GM18867 (cell line): ENCODE results near the gene S100A16.
A peak's percentile ranks its signal among the peaks of the same experiment; 100 is the strongest.
"Not testable (repeated sequence)": the region's sequence is repeated elsewhere in the genome, so short reads cannot be mapped to it uniquely, and the experiment has no call there.

ENCODE experiments used
- ATAC-seq: cut with Tn5 transposase; IDR thresholded peaks from one replicate; pipeline ENCODE4 v1.9.1; 2021; ENCODE audit warnings: mild to moderate bottlenecking, moderate library complexity; ENCODE audit not compliant: unreplicated experiment

Gene S100A16

DNA sequence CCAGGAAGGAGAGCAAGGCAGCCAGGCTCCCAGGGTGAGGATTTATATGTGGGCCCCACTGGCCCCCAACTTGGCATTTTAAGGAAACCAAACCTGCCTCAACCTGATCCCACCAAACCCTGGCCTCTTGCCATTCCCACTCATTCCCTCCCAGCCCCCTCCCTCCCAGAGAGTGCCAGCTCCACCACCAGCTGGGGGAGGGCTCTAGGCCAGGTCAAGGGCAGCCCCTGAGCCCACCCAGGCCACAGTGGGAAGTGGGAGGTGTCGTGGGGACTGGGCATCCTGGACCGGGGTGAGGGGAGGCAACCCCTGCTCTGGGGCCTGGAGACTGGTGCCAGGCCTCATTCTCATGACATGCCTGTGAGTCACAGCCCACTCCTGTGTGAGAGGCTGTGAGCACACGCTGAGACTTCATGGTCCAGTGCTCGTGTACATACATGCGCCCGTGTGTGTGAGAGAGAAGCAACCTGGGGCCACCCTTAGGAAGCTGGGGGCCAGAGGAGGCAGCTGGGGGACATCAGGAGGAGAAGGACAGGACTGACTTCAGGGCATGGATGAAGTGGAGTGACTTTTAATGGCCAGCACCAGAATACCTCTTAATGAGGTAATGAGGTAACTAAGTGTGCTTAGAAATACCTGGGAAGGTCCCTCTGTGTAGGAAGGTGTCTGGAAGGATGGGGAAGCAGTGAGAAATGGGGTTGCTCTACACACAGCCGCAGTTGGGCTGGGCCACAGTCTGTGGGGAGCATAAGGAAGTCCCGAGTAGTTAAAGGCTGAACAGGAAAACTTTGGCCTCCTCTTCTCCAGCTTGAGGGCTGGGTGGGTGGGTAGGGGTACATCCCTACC lies 47.2 kb downstream of the S100A16 start, which contains the start of gene S100A2:
S100A2 (minus strand) TSS at position 316 of the 846 bp plus-strand sequence. CDS start 1,967 bp downstream, outside the sequence.
- peak; percentile 42 for ATAC-seq

DNA sequence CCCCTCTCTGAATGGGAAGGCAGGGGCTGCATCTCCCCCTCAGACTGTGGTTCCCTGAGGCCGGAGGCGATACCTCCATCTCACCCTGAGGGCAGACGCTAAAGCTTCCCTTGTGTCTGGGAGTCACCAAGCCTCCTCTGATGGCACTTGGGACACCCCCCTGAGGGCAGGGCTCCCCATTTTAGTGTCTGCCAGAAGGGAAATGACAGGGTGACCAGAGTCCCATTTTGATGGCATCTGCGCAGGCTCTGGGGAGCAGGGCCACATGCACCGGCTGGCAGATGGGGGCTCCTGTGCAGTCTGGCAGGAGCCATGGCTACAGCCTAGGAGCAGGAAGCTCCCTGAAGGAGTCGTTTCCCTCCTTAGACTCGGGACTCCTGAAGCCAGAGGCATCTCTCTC lies 48.9 kb downstream of the S100A16 start:
- ATAC-seq = no peak

- ATAC-seq = no peak
These were observed 49.4 kb downstream of the S100A16 start for GRCh38 chr1:153563483-153563901.

- ATAC-seq = not testable (repeated sequence)
These were observed 50.9 kb downstream of the S100A16 start for GRCh38 chr1:153562021-153562420.

DNA sequence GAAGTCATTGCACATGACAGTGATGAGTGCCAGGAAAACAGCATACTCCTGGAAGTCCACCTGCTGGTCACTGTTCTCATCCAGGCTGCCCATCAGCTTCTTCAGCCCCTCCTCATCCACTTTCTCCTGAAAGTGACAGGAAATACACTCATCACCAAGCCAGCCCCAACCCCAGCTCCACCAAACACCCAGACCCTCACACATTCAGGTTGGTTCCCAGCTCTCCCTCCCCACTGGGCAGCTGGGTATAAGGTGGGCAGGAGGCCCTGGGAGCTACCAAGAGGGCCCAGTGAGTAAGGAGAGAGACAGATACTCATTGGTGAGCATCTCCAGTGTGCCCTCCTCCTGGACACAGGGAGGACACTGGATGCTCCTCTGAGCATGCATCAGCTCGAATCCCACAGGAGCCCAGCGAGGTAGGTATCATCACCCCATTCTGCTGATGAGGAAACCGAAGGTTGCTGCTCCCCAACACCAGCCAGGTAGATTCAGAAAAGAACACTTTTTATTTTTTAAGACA lies 51.4 kb downstream of the S100A16 start:
- no peak for ATAC-seq

DNA sequence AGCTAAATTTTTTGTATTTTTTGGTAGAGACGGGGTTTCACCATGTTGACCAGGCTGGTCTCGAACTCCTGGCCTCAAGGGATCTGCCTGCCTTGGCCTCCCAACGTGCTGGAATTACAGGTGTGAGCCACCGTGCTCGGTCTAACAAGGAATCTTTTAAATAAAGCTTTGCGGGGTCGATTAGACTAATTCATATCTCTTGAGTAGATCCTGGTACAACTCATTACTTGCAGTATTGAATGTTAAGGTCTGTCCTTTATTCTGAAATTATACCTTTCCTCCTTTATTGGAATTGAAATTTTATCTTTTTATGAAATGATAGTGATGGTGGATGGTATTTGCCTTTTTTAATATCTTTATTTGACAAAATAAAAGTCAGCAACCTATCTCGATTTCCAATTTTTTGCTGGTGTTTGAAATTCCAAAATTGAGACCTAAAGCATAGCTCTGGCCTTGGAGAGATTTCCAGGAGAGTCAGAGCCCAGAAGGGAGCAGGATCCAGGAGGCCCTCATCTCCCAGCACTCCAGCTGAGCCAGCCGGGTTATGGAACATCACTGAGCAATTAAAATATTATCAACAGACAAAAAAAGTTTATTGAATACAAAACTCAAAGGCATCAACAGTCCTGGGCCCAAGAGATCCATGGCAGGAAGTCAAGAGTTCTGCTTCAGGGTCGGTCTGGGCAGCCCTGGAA lies 52.0 kb downstream of the S100A16 start:
- no peak for ATAC-seq

- ATAC-seq = no peak
These were observed 52.7 kb downstream of the S100A16 start for GRCh38 chr1:153560241-153560640.

- ATAC-seq = no peak
These were observed 55.1 kb downstream of the S100A16 start for GRCh38 chr1:153557877-153558276.
